ENCODE measurements around the gene MATN4.
A peak's percentile ranks its signal among the peaks of the same experiment; 100 is the strongest.

The MATN4 gene

GRCh38 chr20:45337367-45338120, 29.4 kb upstream of the MATN4 start:
- peak; percentile 89 for DNase-seq
- H3K23ac ChIP-seq (ENCODE audit: low read length in 2 of 2), result no peak overlapping the region

GRCh38 chr20:45336530-45337366, 28.6 kb upstream of the MATN4 start:
- peak overlapping the region in 1 of 2 experiments; percentile 78 for H3K14ac ChIP-seq (ENCODE audit: low read length in 2 of 2)
- peaks cover 48% of the 10 kb centered on the region for H3K4me1 ChIP-seq (ENCODE audit: control insufficient read depth, insufficient read depth, low read depth, low read length)
- H2BK120ac ChIP-seq (ENCODE audit: low read depth, low read length), result peak overlapping the region; percentile 73
- H3K9ac ChIP-seq (ENCODE audit: low read length), result peak overlapping the region; percentile 74
- peak overlapping the region; percentile 13 for H2BK15ac ChIP-seq (ENCODE audit: low read depth, poor library complexity, severe bottlenecking)
- H3K4me3 ChIP-seq (ENCODE audit: insufficient read depth in 1 of 2, low read depth in 1 of 2, low read length in 2 of 2), result no peak overlapping the region
- 54% methylated on average over 11 of the region's 11 CpGs for WGBS
- no peaks in the 10 kb centered on the region for H3K27me3 ChIP-seq (ENCODE audit: control insufficient read depth in 1 of 2, insufficient read depth in 1 of 2, low read length in 2 of 2)
- peak overlapping the region in 1 of 2 experiments; percentile 16 for H3K23ac ChIP-seq (ENCODE audit: low read length in 2 of 2)
- peaks cover 7% of the 10 kb centered on the region for H3K79me1 ChIP-seq (replicated peaks; ENCODE audit: low read length, poor library complexity, severe bottlenecking)
- peak overlapping the region; percentile 97 for H3K27ac ChIP-seq (ENCODE audit: low read length, poor library complexity, severe bottlenecking)
- H3K36me3 ChIP-seq (ENCODE audit: control insufficient read depth in 1 of 2, insufficient read depth in 2 of 2, low read depth in 1 of 2, low read length in 2 of 2), result peaks cover 46 to 48% of the 10 kb centered on the region in 2 experiments
- peak; percentile 92 for DNase-seq
- H3K9me3 ChIP-seq (ENCODE audit: control insufficient read depth, low read length), result no peaks in the 10 kb centered on the region
- H2BK12ac ChIP-seq (ENCODE audit: low read length in 2 of 2), result peak overlapping the region; percentile 68 to 83
- H3K4me2 ChIP-seq (ENCODE audit: low read length, poor library complexity, severe bottlenecking), result peak overlapping the region; percentile 9
- peak overlapping the region in 1 of 2 experiments; percentile 47 for H3K4ac ChIP-seq (ENCODE audit: low read depth in 1 of 2, low read length in 2 of 2)
- no peak overlapping the region for H2AFZ ChIP-seq (ENCODE audit: low read depth, low read length)
- peak overlapping the region; percentile 67 to 86 for H3K18ac ChIP-seq (ENCODE audit: low read depth in 1 of 2, low read length in 2 of 2)
- H2AK5ac ChIP-seq (ENCODE audit: low read length, severe bottlenecking), result peak overlapping the region; percentile 93
- peak overlapping the region; percentile 79 for H2BK5ac ChIP-seq (ENCODE audit: low read depth, low read length, poor library complexity, severe bottlenecking)
- H4K91ac ChIP-seq (ENCODE audit: low read length), result peak overlapping the region; percentile 41
- H4K8ac ChIP-seq (ENCODE audit: low read length), result peak overlapping the region; percentile 76

More at GRCh38 chr20:45337367-45338120, 29.4 kb upstream of the MATN4 start:
- peak overlapping the region; percentile 68 to 82 for H2BK12ac ChIP-seq (ENCODE audit: low read length in 2 of 2)
- peak overlapping the region; percentile 100 for H2AK5ac ChIP-seq (ENCODE audit: low read length, severe bottlenecking)
- H4K91ac ChIP-seq (ENCODE audit: low read length), result peak overlapping the region; percentile 23
- H3K18ac ChIP-seq (ENCODE audit: low read depth in 1 of 2, low read length in 2 of 2), result peak overlapping the region; percentile 72 to 86
- H3K9ac ChIP-seq (ENCODE audit: low read length), result peak overlapping the region; percentile 74
- peaks cover 6% of the 10 kb centered on the region for H3K79me1 ChIP-seq (replicated peaks; ENCODE audit: low read length, poor library complexity, severe bottlenecking)
- H2BK15ac ChIP-seq (ENCODE audit: low read depth, poor library complexity, severe bottlenecking), result no peak overlapping the region
- no peak overlapping the region for H3K4me2 ChIP-seq (ENCODE audit: low read length, poor library complexity, severe bottlenecking)
- peak overlapping the region; percentile 73 for H2BK120ac ChIP-seq (ENCODE audit: low read depth, low read length)
- peaks cover 56% of the 10 kb centered on the region for H3K4me1 ChIP-seq (ENCODE audit: control insufficient read depth, insufficient read depth, low read depth, low read length)
- 12% methylated on average over 15 of the region's 15 CpGs for WGBS
- H3K27me3 ChIP-seq (ENCODE audit: control insufficient read depth in 1 of 2, insufficient read depth in 1 of 2, low read length in 2 of 2), result no peaks in the 10 kb centered on the region
- peak overlapping the region; percentile 2 for H4K8ac ChIP-seq (ENCODE audit: low read length)
- H3K9me3 ChIP-seq (ENCODE audit: control insufficient read depth, low read length), result no peaks in the 10 kb centered on the region
- peak overlapping the region; percentile 97 for H3K27ac ChIP-seq (ENCODE audit: low read length, poor library complexity, severe bottlenecking)
- H2BK5ac ChIP-seq (ENCODE audit: low read depth, low read length, poor library complexity, severe bottlenecking), result peak overlapping the region; percentile 98
- no peak overlapping the region for H3K14ac ChIP-seq (ENCODE audit: low read length in 2 of 2)
- peak overlapping the region in 1 of 2 experiments; percentile 40 for H3K4ac ChIP-seq (ENCODE audit: low read depth in 1 of 2, low read length in 2 of 2)
- no peak overlapping the region for H3K4me3 ChIP-seq (ENCODE audit: insufficient read depth in 1 of 2, low read depth in 1 of 2, low read length in 2 of 2)
- H2AFZ ChIP-seq (ENCODE audit: low read depth, low read length), result no peak overlapping the region
- peaks cover 40 to 44% of the 10 kb centered on the region in 2 experiments for H3K36me3 ChIP-seq (ENCODE audit: control insufficient read depth in 1 of 2, insufficient read depth in 2 of 2, low read depth in 1 of 2, low read length in 2 of 2)

GRCh38 chr20:45330476-45330875, 22.4 kb upstream of the MATN4 start:
- Histone ChIP-seq H3K4ac (ENCODE audit: low read depth in 1 of 2, low read length in 2 of 2) (no peak overlapping the region), H3K23ac (ENCODE audit: low read length in 2 of 2) (no peak overlapping the region), H3K18ac (ENCODE audit: low read depth in 1 of 2, low read length in 2 of 2) (no peak overlapping the region), H2AK5ac (ENCODE audit: low read length, severe bottlenecking) (peak overlapping the region; percentile 15), H3K4me2 (ENCODE audit: low read length, poor library complexity, severe bottlenecking) (no peak overlapping the region), H2BK12ac (ENCODE audit: low read length in 2 of 2) (no peak overlapping the region), H2BK15ac (ENCODE audit: low read depth, poor library complexity, severe bottlenecking) (no peak overlapping the region), H2AFZ (ENCODE audit: low read depth, low read length) (no peak overlapping the region), H3K27me3 (ENCODE audit: control insufficient read depth in 1 of 2, insufficient read depth in 1 of 2, low read length in 2 of 2) (no peaks in the 10 kb centered on the region), H3K36me3 (ENCODE audit: control insufficient read depth in 1 of 2, insufficient read depth in 2 of 2, low read depth in 1 of 2, low read length in 2 of 2) (peaks cover 65 to 84% of the 10 kb centered on the region in 2 experiments), H4K8ac (ENCODE audit: low read length) (no peak overlapping the region), H2BK5ac (ENCODE audit: low read depth, low read length, poor library complexity, severe bottlenecking) (no peak overlapping the region), H3K9ac (ENCODE audit: low read length) (no peak overlapping the region), H3K4me1 (ENCODE audit: control insufficient read depth, insufficient read depth, low read depth, low read length) (peaks cover 19% of the 10 kb centered on the region), H3K4me3 (ENCODE audit: insufficient read depth in 1 of 2, low read depth in 1 of 2, low read length in 2 of 2) (no peak overlapping the region), H2BK120ac (ENCODE audit: low read depth, low read length) (no peak overlapping the region), H3K14ac (ENCODE audit: low read length in 2 of 2) (no peak overlapping the region), H3K9me3 (ENCODE audit: control insufficient read depth, low read length) (no peaks in the 10 kb centered on the region), H3K27ac (ENCODE audit: low read length, poor library complexity, severe bottlenecking) (no peak overlapping the region), H4K91ac (ENCODE audit: low read length) (no peak overlapping the region), H3K79me1 (replicated peaks; ENCODE audit: low read length, poor library complexity, severe bottlenecking) (peaks cover 30% of the 10 kb centered on the region)
- WGBS, result 97% methylated on average over 3 of the region's 3 CpGs
- DNase-seq, result no peak

Measured in mesenchymal stem cell (in vitro differentiated cells and primary cell).